ENCODE data around the gene OCIAD1.

The OCIAD1 gene

DNA sequence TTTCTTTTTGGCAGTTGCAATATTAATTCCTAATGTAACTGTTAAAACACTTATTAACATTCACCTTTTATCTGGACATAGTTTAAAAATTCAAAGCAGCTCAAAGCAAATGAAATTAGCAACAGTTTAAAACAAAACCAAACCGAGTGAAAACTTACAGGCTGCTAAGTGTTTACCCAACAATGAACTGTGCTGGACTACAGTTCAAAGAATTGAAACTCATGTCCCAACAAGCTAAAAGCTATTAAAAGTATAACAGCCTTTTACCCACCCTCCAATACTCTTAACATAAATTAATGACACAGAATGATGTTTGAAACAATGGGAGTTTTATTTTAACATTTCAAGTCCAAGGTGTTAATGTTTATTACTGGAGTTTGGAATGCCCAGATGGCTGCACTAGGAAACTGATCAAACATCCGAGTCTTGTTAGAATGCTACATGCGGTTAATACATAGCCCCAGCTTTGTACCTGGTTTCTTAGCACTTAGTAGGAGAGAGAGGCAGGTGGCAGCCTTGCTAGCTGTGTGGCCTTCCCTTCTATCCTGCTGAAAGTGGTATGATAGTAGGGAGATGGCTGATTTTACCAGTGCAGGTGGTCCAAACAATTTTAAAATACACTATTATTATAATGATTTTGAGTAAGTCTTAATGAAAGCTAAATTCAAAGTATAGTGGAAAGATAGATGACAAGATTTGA is 29.7 kb upstream of the OCIAD1 start:
- Histone ChIP-seq H3K9me3 (ENCODE audit: control insufficient read depth, insufficient read depth, low read length) (no peaks in the 10 kb centered on the region), H3K27me3 (ENCODE audit: control insufficient read depth, low read length) (no peaks in the 10 kb centered on the region), H3K9me2 (replicated peaks; ENCODE audit: control insufficient read depth, low read length) (no peaks in the 10 kb centered on the region), H3K4me2 (ENCODE audit: low read length) (no peak overlapping the region), H3K36me3 (ENCODE audit: control insufficient read depth, low read length) (no peaks in the 10 kb centered on the region), H3F3A (ENCODE audit: control insufficient read depth, insufficient read depth) (no peaks in the 10 kb centered on the region), H3K27ac (ENCODE audit: low read depth, low read length) (no peak overlapping the region), H3K4me3 (ENCODE audit: low read length) (no peak overlapping the region), H3K79me2 (ENCODE audit: control insufficient read depth, low read length) (no peaks in the 10 kb centered on the region), H3K4me1 (ENCODE audit: control insufficient read depth, low read length) (no peaks in the 10 kb centered on the region), H4K20me1 (ENCODE audit: control insufficient read depth, insufficient read depth, low read depth, low read length) (no peaks in the 10 kb centered on the region)
- TF ChIP-seq, protein P1, sequence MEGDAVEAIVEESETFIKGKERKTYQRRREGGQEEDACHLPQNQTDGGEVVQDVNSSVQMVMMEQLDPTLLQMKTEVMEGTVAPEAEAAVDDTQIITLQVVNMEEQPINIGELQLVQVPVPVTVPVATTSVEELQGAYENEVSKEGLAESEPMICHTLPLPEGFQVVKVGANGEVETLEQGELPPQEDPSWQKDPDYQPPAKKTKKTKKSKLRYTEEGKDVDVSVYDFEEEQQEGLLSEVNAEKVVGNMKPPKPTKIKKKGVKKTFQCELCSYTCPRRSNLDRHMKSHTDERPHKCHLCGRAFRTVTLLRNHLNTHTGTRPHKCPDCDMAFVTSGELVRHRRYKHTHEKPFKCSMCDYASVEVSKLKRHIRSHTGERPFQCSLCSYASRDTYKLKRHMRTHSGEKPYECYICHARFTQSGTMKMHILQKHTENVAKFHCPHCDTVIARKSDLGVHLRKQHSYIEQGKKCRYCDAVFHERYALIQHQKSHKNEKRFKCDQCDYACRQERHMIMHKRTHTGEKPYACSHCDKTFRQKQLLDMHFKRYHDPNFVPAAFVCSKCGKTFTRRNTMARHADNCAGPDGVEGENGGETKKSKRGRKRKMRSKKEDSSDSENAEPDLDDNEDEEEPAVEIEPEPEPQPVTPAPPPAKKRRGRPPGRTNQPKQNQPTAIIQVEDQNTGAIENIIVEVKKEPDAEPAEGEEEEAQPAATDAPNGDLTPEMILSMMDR (IDR thresholded peaks at IDR 0.05; ENCODE audit: low read depth, low read length, poor library complexity, severe bottlenecking), result no peak
- no peak for TF ChIP-seq EZH2phosphoT487 (IDR thresholded peaks at IDR 0.05; ENCODE audit: borderline replicate concordance, low read length)

DNA sequence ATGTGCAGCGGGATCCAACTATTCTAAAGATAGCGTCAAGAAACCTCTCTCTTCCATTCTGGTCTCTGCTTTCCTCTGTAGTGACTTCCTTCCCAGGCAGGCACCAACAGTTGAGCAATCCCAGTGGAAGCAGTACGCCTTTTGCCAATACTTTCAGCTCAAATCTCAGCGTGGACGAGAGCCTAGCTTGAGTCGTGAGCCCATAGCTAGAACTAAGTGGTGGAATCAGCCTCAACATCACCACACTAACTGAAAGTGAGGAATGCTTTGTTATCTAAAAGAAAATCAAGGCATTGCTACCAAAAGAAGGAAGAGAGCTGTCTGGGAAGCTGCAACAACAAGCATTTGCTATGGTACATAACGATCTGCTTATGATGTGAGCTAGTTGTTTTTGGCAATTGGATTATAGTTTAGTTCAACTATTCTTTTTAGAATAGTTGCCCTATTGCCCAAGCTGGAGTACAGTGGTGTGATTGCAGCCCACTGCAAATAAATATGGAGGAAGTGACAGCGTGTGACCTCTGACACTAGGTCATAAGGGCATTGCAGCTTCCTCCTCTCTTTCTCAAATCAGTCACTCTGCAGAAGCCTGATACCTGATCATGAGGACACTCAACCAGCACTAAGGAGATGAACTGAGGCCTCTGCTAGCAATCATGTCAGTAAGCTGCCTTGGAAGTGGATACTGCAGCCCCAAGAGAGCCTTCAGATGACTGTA is 26.1 kb upstream of the OCIAD1 start:
- Histone ChIP-seq H3K27me3 (ENCODE audit: control insufficient read depth, low read length) (no peaks in the 10 kb centered on the region), H3K9me3 (ENCODE audit: control insufficient read depth, insufficient read depth, low read length) (no peaks in the 10 kb centered on the region), H4K20me1 (ENCODE audit: control insufficient read depth, insufficient read depth, low read depth, low read length) (no peaks in the 10 kb centered on the region), H3K4me3 (ENCODE audit: low read length) (no peak overlapping the region), H3K27ac (ENCODE audit: low read depth, low read length) (no peak overlapping the region), H3K9me2 (replicated peaks; ENCODE audit: control insufficient read depth, low read length) (no peaks in the 10 kb centered on the region), H3F3A (ENCODE audit: control insufficient read depth, insufficient read depth) (no peaks in the 10 kb centered on the region), H3K4me1 (ENCODE audit: control insufficient read depth, low read length) (no peaks in the 10 kb centered on the region; the same call in 1 of the 2 replicates), H3K4me2 (ENCODE audit: low read length) (no peak overlapping the region), H3K79me2 (ENCODE audit: control insufficient read depth, low read length) (no peaks in the 10 kb centered on the region), H3K36me3 (ENCODE audit: control insufficient read depth, low read length) (no peaks in the 10 kb centered on the region)
- TF ChIP-seq, protein P1 (IDR thresholded peaks at IDR 0.05; ENCODE audit: low read depth, low read length, poor library complexity, severe bottlenecking), result no peak
- no peak for TF ChIP-seq EZH2phosphoT487 (IDR thresholded peaks at IDR 0.05; ENCODE audit: borderline replicate concordance, low read length)

DNA sequence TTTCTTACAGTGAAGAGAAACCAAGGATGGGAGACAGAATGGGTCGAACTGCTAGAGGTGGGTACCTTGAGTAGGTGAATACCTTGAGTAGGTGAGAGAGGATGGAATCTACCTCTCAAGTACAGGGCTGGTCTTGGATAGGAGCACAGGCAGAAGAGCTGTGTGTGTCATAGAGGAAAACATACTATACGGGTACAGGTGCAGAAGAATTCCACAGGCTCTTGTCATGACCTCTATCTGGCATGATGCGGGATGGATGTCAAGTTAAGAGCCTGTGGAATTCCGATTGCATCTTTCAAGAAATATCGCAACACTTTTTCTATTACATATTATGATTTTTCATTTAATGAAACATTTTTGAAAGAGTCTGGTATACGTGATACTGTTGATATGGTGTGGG is 18.0 kb upstream of the OCIAD1 start:
- peak overlapping the region; percentile 42; the same call in 1 of the 2 replicates for H3K4me2 ChIP-seq (ENCODE audit: low read length)
- H3F3A ChIP-seq (ENCODE audit: control insufficient read depth, insufficient read depth), result peaks cover 9% of the 10 kb centered on the region
- H3K27me3 ChIP-seq (ENCODE audit: control insufficient read depth, low read length), result no peaks in the 10 kb centered on the region
- no peaks in the 10 kb centered on the region for H4K20me1 ChIP-seq (ENCODE audit: control insufficient read depth, insufficient read depth, low read depth, low read length)
- H3K4me3 ChIP-seq (ENCODE audit: low read length), result no peak overlapping the region
- no peak for TF ChIP-seq EZH2phosphoT487 (IDR thresholded peaks at IDR 0.05; ENCODE audit: borderline replicate concordance, low read length)
- TF ChIP-seq, protein P1 (IDR thresholded peaks at IDR 0.05; ENCODE audit: low read depth, low read length, poor library complexity, severe bottlenecking), result no peak
- H3K79me2 ChIP-seq (ENCODE audit: control insufficient read depth, low read length), result no peaks in the 10 kb centered on the region
- no peak overlapping the region for H3K27ac ChIP-seq (ENCODE audit: low read depth, low read length)
- no peaks in the 10 kb centered on the region for H3K9me3 ChIP-seq (ENCODE audit: control insufficient read depth, insufficient read depth, low read length)
- peaks cover 47% of the 10 kb centered on the region for H3K4me1 ChIP-seq (ENCODE audit: control insufficient read depth, low read length)
- no peaks in the 10 kb centered on the region for H3K36me3 ChIP-seq (ENCODE audit: control insufficient read depth, low read length)
- H3K9me2 ChIP-seq (replicated peaks; ENCODE audit: control insufficient read depth, low read length), result no peaks in the 10 kb centered on the region

Measured in DOHH2 (cell line).